Left kidney (tissue), 2 donors: ENCODE data around the gene DHCR24. TPM values are rescaled to one million over a fixed set of nuclear protein-coding genes. Genes with fewer than 3 reads are reported as not detected.

ENCODE experiments used
- DNase-seq: peaks from one replicate; pipeline ENCODE4 v3.0.0-alpha.2; 2013
- polyA plus RNA-seq: library from polyadenylated mRNA; unstranded; fragments of 120-200 nt; gene quantifications from one replicate; pipeline ENCODE4 v1.2.1, GENCODE V29; 2013; ENCODE audit not compliant: insufficient read length

Gene DHCR24
- polyA plus RNA-seq, 1 donor, result 63.6 TPM

DNA sequence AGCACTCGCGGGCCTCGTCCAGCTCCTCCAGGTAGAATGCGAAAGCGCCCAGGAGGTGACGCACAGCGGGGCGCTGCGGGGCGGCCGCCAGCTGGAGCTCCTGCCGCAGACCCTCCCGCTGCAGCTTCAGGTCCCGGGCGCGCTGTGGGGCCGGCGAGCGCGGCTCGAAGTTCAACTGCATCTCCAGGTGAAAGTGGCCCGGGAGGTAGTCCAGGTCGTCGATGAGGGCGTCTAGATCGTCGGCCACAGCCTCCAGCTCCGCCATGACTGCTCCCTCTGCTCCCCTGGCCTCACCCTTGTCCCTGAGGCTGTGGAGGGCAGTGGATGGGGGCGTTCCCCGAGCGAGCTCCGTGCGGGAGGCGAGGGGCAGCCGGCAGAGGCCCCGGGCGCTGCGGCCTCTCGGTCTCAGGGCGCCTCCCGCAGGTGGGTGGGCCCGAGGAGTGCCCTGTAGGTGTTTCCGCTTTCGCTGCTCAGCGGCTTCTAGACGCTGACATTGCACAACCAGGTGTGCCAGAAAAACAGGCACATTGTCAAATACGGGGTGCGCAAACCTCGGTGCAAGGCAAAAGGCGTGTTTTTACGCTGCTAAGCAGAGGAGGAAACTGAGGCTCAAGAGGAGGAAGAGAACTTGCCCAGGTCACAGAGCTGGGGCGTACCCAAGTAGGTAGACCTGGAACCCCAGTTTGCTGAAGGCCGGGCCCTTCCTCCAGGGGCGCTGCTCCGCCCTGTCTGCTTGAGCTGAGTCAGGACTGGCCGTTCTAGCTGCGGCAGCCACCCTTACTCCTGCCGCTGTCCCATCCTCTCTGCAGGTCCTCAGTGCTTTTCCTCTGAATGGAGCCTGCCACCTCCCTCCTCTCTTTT lies 85.9 kb downstream of the DHCR24 start, which contains the start of gene TTC22:
Gene TTC22 (minus strand): TSS at position 425 of the 861 bp plus-strand sequence. CDS start 160 bp downstream, at position 265.
- DNase-seq, result peak; percentile 32

DNA sequence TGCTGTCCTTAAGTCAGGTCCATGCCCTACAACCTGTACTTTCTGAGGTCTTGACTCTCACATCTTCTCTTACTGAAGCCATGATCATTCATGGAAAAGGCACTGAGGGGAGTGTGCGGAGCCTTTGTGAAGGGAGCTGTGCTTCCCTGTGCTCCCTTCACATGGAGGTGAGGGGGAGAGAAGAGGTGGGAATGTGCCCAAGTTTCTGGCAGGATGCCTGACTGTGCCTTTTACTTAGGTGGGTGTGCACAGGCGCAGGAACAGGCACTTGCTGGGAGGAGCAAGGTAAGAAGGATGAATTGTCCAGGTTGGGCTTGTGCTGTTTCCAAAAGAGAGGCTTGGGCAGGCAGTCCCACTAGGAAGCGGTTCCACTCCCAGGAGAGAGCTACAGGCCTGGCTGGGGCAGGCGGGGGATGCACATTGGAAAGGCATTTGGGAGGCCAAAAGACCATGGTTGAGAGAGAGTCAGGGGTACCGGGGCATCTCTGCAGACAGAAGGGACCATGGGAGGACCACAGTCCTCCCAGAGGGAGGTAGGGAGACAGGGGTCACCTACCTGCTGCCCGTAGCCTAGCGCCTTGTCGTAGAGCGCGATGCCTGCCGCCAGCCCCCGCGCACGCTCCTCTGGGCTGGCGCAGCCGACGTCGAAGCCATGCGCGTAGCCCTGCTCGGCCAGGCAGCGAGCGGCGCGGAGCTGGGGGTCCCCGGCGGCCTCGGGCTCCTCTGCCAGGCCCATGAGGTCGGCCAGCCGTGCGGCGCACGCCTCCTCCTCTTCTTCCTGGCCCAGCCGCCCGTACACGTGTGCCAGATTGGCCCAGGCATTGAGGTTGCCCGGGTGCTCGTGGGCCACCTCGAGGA lies 86.7 kb downstream of the DHCR24 start:
- no peak for DNase-seq

Other genes starting within 250 kb of the DHCR24 start
- gene MROH7, start 245.4 kb downstream of the DHCR24 start, polyA plus RNA-seq, result 14.8 TPM
- 37.4 TPM for gene TTC4, start 171.3 kb downstream of the DHCR24 start, polyA plus RNA-seq
- gene PARS2, start 122.7 kb downstream of the DHCR24 start, polyA plus RNA-seq, result 9.4 TPM
- gene TTC22, start 85.9 kb downstream of the DHCR24 start, polyA plus RNA-seq, result 7.3 TPM
- 0.83 TPM for gene TMEM61, start 93.4 kb upstream of the DHCR24 start, polyA plus RNA-seq
- 4.1 TPM for gene BSND, start 111.7 kb upstream of the DHCR24 start, polyA plus RNA-seq
- gene PCSK9, start 152.4 kb upstream of the DHCR24 start, polyA plus RNA-seq, result 0.95 TPM